ENCODE data around the gene KRTAP5-7. TPM values are rescaled to one million over a fixed set of nuclear protein-coding genes. Genes with fewer than 3 reads are reported as not detected.

Gene KRTAP5-7
- total and polyA plus RNA-seq, 2 of the 13 experiments (the other 11 are each of a cell fraction or from before 2014, with no cell fraction given): 0.54 TPM; not detected in 1

DNA sequence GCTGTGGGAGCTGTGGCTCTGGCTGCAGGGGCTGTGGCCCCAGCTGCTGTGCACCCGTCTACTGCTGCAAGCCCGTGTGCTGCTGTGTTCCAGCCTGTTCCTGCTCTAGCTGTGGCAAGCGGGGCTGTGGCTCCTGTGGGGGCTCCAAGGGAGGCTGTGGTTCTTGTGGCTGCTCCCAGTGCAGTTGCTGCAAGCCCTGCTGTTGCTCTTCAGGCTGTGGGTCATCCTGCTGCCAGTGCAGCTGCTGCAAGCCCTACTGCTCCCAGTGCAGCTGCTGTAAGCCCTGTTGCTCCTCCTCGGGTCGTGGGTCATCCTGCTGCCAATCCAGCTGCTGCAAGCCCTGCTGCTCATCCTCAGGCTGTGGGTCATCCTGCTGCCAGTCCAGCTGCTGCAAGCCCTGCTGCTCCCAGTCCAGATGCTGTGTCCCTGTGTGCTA, 21.7 kb downstream of the KRTAP5-7 start (continued):
- TF ChIP-seq, protein P1, sequence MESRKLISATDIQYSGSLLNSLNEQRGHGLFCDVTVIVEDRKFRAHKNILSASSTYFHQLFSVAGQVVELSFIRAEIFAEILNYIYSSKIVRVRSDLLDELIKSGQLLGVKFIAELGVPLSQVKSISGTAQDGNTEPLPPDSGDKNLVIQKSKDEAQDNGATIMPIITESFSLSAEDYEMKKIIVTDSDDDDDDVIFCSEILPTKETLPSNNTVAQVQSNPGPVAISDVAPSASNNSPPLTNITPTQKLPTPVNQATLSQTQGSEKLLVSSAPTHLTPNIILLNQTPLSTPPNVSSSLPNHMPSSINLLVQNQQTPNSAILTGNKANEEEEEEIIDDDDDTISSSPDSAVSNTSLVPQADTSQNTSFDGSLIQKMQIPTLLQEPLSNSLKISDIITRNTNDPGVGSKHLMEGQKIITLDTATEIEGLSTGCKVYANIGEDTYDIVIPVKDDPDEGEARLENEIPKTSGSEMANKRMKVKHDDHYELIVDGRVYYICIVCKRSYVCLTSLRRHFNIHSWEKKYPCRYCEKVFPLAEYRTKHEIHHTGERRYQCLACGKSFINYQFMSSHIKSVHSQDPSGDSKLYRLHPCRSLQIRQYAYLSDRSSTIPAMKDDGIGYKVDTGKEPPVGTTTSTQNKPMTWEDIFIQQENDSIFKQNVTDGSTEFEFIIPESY (CRISPR knock-in tag; IDR thresholded peaks at IDR 0.05): no peak
- no peak for TF ChIP-seq ZMYM2 (CRISPR knock-in tag; IDR thresholded peaks at IDR 0.05)
- TF ChIP-seq ZSCAN21 (CRISPR knock-in tag; IDR thresholded peaks at IDR 0.05; ENCODE audit: borderline replicate concordance): no peak
- TF ChIP-seq, protein P2, sequence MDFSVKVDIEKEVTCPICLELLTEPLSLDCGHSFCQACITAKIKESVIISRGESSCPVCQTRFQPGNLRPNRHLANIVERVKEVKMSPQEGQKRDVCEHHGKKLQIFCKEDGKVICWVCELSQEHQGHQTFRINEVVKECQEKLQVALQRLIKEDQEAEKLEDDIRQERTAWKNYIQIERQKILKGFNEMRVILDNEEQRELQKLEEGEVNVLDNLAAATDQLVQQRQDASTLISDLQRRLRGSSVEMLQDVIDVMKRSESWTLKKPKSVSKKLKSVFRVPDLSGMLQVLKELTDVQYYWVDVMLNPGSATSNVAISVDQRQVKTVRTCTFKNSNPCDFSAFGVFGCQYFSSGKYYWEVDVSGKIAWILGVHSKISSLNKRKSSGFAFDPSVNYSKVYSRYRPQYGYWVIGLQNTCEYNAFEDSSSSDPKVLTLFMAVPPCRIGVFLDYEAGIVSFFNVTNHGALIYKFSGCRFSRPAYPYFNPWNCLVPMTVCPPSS (IDR thresholded peaks at IDR 0.05): no peak
- TF ChIP-seq ZNF614 (CRISPR knock-in tag; IDR thresholded peaks at IDR 0.05; ENCODE audit: borderline replicate concordance): no peak
- no peak for TF ChIP-seq ARNT (IDR thresholded peaks at IDR 0.05)
- TF ChIP-seq, protein P3, sequence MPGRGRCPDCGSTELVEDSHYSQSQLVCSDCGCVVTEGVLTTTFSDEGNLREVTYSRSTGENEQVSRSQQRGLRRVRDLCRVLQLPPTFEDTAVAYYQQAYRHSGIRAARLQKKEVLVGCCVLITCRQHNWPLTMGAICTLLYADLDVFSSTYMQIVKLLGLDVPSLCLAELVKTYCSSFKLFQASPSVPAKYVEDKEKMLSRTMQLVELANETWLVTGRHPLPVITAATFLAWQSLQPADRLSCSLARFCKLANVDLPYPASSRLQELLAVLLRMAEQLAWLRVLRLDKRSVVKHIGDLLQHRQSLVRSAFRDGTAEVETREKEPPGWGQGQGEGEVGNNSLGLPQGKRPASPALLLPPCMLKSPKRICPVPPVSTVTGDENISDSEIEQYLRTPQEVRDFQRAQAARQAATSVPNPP (CRISPR knock-in tag; IDR thresholded peaks at IDR 0.05): no peak
- no peak for TF ChIP-seq ZNF773 (CRISPR knock-in tag; IDR thresholded peaks at IDR 0.05; ENCODE audit: borderline replicate concordance)
- TF ChIP-seq, protein P4, sequence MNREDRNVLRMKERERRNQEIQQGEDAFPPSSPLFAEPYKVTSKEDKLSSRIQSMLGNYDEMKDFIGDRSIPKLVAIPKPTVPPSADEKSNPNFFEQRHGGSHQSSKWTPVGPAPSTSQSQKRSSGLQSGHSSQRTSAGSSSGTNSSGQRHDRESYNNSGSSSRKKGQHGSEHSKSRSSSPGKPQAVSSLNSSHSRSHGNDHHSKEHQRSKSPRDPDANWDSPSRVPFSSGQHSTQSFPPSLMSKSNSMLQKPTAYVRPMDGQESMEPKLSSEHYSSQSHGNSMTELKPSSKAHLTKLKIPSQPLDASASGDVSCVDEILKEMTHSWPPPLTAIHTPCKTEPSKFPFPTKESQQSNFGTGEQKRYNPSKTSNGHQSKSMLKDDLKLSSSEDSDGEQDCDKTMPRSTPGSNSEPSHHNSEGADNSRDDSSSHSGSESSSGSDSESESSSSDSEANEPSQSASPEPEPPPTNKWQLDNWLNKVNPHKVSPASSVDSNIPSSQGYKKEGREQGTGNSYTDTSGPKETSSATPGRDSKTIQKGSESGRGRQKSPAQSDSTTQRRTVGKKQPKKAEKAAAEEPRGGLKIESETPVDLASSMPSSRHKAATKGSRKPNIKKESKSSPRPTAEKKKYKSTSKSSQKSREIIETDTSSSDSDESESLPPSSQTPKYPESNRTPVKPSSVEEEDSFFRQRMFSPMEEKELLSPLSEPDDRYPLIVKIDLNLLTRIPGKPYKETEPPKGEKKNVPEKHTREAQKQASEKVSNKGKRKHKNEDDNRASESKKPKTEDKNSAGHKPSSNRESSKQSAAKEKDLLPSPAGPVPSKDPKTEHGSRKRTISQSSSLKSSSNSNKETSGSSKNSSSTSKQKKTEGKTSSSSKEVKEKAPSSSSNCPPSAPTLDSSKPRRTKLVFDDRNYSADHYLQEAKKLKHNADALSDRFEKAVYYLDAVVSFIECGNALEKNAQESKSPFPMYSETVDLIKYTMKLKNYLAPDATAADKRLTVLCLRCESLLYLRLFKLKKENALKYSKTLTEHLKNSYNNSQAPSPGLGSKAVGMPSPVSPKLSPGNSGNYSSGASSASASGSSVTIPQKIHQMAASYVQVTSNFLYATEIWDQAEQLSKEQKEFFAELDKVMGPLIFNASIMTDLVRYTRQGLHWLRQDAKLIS (CRISPR knock-in tag; IDR thresholded peaks at IDR 0.05): no peak
- no peak for TF ChIP-seq REL (CRISPR knock-in tag; conservative IDR thresholded peaks at IDR 0.05)
- TF ChIP-seq SP140L (CRISPR knock-in tag; IDR thresholded peaks at IDR 0.05; ENCODE audit: borderline replicate concordance): no peak
- TF ChIP-seq, protein P5, sequence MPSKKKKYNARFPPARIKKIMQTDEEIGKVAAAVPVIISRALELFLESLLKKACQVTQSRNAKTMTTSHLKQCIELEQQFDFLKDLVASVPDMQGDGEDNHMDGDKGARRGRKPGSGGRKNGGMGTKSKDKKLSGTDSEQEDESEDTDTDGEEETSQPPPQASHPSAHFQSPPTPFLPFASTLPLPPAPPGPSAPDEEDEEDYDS (CRISPR knock-in tag; IDR thresholded peaks at IDR 0.05): no peak
- TF ChIP-seq, protein P6, sequence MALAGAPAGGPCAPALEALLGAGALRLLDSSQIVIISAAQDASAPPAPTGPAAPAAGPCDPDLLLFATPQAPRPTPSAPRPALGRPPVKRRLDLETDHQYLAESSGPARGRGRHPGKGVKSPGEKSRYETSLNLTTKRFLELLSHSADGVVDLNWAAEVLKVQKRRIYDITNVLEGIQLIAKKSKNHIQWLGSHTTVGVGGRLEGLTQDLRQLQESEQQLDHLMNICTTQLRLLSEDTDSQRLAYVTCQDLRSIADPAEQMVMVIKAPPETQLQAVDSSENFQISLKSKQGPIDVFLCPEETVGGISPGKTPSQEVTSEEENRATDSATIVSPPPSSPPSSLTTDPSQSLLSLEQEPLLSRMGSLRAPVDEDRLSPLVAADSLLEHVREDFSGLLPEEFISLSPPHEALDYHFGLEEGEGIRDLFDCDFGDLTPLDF (CRISPR knock-in tag; IDR thresholded peaks at IDR 0.05): no peak
- no peak for TF ChIP-seq ZNF782 (CRISPR knock-in tag; IDR thresholded peaks at IDR 0.05; ENCODE audit: borderline replicate concordance)
- TF ChIP-seq, protein P7, sequence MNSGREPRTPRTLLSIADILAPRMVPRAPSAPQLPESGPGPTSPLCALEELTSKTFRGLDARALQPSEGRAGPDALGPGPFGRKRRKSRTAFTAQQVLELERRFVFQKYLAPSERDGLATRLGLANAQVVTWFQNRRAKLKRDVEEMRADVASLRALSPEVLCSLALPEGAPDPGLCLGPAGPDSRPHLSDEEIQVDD (CRISPR knock-in tag; IDR thresholded peaks at IDR 0.05; ENCODE audit: borderline replicate concordance): no peak
- TF ChIP-seq, protein P8, sequence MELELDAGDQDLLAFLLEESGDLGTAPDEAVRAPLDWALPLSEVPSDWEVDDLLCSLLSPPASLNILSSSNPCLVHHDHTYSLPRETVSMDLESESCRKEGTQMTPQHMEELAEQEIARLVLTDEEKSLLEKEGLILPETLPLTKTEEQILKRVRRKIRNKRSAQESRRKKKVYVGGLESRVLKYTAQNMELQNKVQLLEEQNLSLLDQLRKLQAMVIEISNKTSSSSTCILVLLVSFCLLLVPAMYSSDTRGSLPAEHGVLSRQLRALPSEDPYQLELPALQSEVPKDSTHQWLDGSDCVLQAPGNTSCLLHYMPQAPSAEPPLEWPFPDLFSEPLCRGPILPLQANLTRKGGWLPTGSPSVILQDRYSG (CRISPR knock-in tag; IDR thresholded peaks at IDR 0.05): no peak
- TF ChIP-seq NFYC (CRISPR knock-in tag; IDR thresholded peaks at IDR 0.05): no peak
- peak; percentile 37; the same call in 1 of the 2 replicates for TF ChIP-seq ZNF768 (CRISPR knock-in tag; IDR thresholded peaks at IDR 0.05)
